WERI-Rb-1 (cell line): ENCODE data around the gene SFMBT2.

Experiments
- DNase-seq: peaks from one replicate; pipeline ENCODE4 v3.0.0-alpha.2; 2020
- H3K27ac ChIP-seq: fragments of 250-450 bp; sonication (Bioruptor Pico); 2 replicates; pipeline ENCODE4 v1.5.1; 2020; ENCODE audit warnings: mild to moderate bottlenecking, moderate library complexity
- H3K27me3 ChIP-seq: fragments of 250-450 bp; sonication (Bioruptor Pico); 2 replicates; pipeline ENCODE4 v1.5.1; 2021; ENCODE audit warnings: mild to moderate bottlenecking, low read depth, moderate library complexity; ENCODE audit not compliant: insufficient read depth, severe bottlenecking
- H3K36me3 ChIP-seq: fragments of 250-450 bp; sonication (Bioruptor Pico); 2 replicates; pipeline ENCODE4 v1.5.1; 2020; ENCODE audit warnings: mild to moderate bottlenecking, moderate library complexity
- H3K4me3 ChIP-seq: 2 replicates; pipeline ENCODE4 v1.5.1; 2011; ENCODE audit warnings: low read depth, mild to moderate bottlenecking, control low read depth, low read length
- H3K9me3 ChIP-seq: fragments of 250-450 bp; sonication (Bioruptor Pico); 2 replicates; pipeline ENCODE4 v1.5.1; 2021; ENCODE audit warnings: mild to moderate bottlenecking, moderate library complexity; ENCODE audit not compliant: severe bottlenecking
- CTCF ChIP-seq: IDR thresholded peaks from 2 replicates; pipeline ENCODE4 v1.5.1; 2011; ENCODE audit warnings: low read depth, mild to moderate bottlenecking, control low read depth, inconsistent platforms, low read length

The SFMBT2 gene

GRCh38 chr10:7248585-7249164, 162.2 kb downstream of the SFMBT2 start:
- no peak for TF ChIP-seq CTCF
- H3K4me3 ChIP-seq = no peak overlapping the region

GRCh38 chr10:7248148-7248547, 162.7 kb downstream of the SFMBT2 start:
- H3K4me3 ChIP-seq = no peak overlapping the region
- H3K27ac ChIP-seq = no peak overlapping the region
- no peaks in the 10 kb centered on the region for H3K36me3 ChIP-seq
- no peak for TF ChIP-seq CTCF
- no peaks in the 10 kb centered on the region for H3K9me3 ChIP-seq
- no peak for DNase-seq
- H3K27me3 ChIP-seq = peaks cover 5% of the 10 kb centered on the region

More at GRCh38 chr10:7248585-7249164, 162.2 kb downstream of the SFMBT2 start:
- Histone ChIP-seq H3K27me3 (peaks cover 5% of the 10 kb centered on the region), H3K27ac (no peak overlapping the region), H3K36me3 (no peaks in the 10 kb centered on the region), H3K9me3 (no peaks in the 10 kb centered on the region)
- no peak for DNase-seq

DNA sequence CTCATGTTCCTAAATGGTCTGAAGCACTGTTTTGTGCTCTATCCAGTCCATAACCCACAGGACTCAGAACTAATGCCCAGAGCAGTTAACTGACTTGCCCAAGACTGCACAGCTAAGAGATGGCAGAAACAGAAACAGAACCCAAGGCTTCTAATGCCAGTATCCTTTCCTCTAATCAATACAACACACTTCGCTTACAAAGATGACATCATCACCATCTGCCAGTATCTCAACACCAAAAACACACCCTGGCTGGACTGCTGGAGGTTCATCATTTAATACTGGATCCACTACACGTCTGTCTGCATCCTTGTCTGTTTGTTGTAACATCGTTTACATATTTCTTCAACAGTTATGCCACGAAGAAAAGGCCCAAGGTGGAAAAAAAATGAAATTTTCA, 165.3 kb downstream of the SFMBT2 start:
- Histone ChIP-seq H3K27me3 (peaks cover 5% of the 10 kb centered on the region), H3K27ac (no peak overlapping the region), H3K4me3 (no peak overlapping the region), H3K36me3 (no peaks in the 10 kb centered on the region), H3K9me3 (no peaks in the 10 kb centered on the region)
- TF ChIP-seq CTCF = no peak
- no peak for DNase-seq

DNA sequence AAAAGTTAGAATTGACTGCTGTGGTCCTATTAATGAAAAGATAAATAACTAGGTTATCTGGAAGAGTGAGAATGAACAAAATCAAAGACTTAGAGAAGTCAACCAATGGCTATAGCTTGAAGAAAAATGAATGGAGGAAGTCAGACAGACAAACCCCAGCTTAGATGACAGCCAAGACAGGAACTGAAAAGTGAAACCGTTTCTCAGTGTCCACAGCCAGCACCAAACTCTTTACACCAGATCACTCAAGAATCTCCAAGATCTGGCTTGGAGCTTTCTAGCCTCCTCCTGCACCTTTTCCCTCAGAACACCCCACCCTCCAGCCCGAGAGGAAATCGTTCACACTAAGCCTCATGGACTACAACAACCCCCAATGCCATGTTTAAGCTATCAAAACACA, 167.0 kb downstream of the SFMBT2 start:
- DNase-seq = no peak
- H3K36me3 ChIP-seq = no peaks in the 10 kb centered on the region
- no peak for TF ChIP-seq CTCF

GRCh38 chr10:7243139-7243538, 167.7 kb downstream of the SFMBT2 start:
- H3K4me3 ChIP-seq = no peak overlapping the region
- DNase-seq = no peak
- TF ChIP-seq CTCF = no peak
- no peak overlapping the region for H3K27ac ChIP-seq
- H3K36me3 ChIP-seq = no peaks in the 10 kb centered on the region
- H3K27me3 ChIP-seq = peaks cover 5% of the 10 kb centered on the region
- no peaks in the 10 kb centered on the region for H3K9me3 ChIP-seq

More for the DNA sequence above, 167.0 kb downstream of the SFMBT2 start:
- Histone ChIP-seq H3K9me3 (no peaks in the 10 kb centered on the region), H3K27ac (no peak overlapping the region), H3K4me3 (no peak overlapping the region), H3K27me3 (peaks cover 5% of the 10 kb centered on the region)
